Liver (tissue), 3 donors: ENCODE data around the gene NBPF6.
"Not testable (repeated sequence)": the region's sequence is repeated elsewhere in the genome, so short reads cannot be mapped to it uniquely, and the experiment has no call there.

Source experiments
- EGR1 ChIP-seq, 2 donors: IDR thresholded peaks; 2 replicates each; pipeline ENCODE4 v1.6.1; 2016 to 2018; ENCODE audit warnings: antibody characterized with exemption in 2 of 2, low read depth in 2 of 2
- RAD21 ChIP-seq, 2 donors: IDR thresholded peaks; 2 replicates each; pipeline ENCODE4 v1.6.1; 2016; ENCODE audit warnings: antibody characterized with exemption in 2 of 2, mild to moderate bottlenecking in 2 of 2
- TAF1 ChIP-seq: conservative IDR thresholded peaks from 2 replicates; pipeline ENCODE4 v1.6.1; 2016; ENCODE audit warnings: antibody characterized with exemption, mild to moderate bottlenecking
- TF ChIP-seq, protein P1 (sequence below): fragments of 150-350 bp; IDR thresholded peaks from 2 replicates; pipeline ENCODE4 v1.5.1; 2017; ENCODE audit warnings: improper control_type of control experiment, low read depth, low read length; ENCODE audit not compliant: missing input control
- TF ChIP-seq, protein P2 (sequence below): IDR thresholded peaks from 2 replicates; pipeline ENCODE4 v1.6.1; 2016; ENCODE audit warnings: antibody characterized with exemption
- TF ChIP-seq, protein P3 (sequence below): IDR thresholded peaks from 2 replicates; pipeline ENCODE4 v1.6.1; 2016; ENCODE audit warnings: antibody characterized with exemption, mild to moderate bottlenecking
- donor health status: healthy.
- donor health status: healthy.

DNA sequence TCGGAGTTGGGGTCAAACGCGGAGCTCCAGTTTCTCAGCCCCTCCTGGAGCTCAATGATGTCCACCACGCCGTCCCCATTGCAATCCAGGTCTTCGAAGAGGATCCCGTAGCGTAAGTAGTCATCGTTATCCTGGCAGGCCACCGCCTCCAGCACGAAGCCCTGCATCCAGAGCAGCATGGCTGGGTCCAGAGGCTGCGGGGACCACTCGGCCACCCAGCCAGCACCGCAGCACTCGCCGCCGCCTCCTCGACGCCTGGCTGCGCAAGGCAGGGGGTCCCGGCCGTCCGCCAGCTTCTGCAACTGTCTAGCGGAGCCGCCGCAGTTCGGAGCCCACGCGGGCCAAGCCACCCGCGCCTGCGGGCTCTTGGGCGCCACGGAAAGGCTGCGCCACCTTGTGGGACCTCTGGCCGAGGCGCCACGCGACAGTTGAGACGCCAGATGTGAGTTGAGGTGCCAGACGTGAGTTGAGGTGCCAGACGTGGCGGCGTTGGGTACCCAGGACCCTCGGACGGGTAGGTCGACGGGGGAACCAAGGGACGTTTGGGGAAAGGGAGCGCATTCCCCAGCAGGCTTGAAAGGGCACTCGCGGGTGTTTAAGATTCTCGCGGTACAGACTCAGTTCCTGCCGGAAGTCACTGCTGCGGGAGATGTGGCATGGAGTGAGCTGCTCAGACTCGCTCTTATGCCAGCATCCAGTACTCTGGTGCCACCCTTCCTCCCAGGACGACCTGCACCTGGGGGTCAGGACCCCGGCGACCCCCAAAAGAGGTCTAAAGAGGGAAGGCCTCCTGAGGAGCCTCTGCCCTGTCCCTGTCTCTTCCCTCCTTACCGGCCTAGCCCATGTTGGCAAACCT lies 28.9 kb upstream of the NBPF6 start:
- TF ChIP-seq, protein P1, sequence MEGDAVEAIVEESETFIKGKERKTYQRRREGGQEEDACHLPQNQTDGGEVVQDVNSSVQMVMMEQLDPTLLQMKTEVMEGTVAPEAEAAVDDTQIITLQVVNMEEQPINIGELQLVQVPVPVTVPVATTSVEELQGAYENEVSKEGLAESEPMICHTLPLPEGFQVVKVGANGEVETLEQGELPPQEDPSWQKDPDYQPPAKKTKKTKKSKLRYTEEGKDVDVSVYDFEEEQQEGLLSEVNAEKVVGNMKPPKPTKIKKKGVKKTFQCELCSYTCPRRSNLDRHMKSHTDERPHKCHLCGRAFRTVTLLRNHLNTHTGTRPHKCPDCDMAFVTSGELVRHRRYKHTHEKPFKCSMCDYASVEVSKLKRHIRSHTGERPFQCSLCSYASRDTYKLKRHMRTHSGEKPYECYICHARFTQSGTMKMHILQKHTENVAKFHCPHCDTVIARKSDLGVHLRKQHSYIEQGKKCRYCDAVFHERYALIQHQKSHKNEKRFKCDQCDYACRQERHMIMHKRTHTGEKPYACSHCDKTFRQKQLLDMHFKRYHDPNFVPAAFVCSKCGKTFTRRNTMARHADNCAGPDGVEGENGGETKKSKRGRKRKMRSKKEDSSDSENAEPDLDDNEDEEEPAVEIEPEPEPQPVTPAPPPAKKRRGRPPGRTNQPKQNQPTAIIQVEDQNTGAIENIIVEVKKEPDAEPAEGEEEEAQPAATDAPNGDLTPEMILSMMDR: not testable (repeated sequence)
- not testable (repeated sequence) for TF ChIP-seq EGR1 (IDR thresholded peaks at IDR 0.05; ENCODE audit: low read depth in 2 of 2); TAF1; RAD21 (IDR thresholded peaks at IDR 0.05)
- TF ChIP-seq, protein P2, sequence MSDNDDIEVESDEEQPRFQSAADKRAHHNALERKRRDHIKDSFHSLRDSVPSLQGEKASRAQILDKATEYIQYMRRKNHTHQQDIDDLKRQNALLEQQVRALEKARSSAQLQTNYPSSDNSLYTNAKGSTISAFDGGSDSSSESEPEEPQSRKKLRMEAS: not testable (repeated sequence)
- TF ChIP-seq, protein P3, sequence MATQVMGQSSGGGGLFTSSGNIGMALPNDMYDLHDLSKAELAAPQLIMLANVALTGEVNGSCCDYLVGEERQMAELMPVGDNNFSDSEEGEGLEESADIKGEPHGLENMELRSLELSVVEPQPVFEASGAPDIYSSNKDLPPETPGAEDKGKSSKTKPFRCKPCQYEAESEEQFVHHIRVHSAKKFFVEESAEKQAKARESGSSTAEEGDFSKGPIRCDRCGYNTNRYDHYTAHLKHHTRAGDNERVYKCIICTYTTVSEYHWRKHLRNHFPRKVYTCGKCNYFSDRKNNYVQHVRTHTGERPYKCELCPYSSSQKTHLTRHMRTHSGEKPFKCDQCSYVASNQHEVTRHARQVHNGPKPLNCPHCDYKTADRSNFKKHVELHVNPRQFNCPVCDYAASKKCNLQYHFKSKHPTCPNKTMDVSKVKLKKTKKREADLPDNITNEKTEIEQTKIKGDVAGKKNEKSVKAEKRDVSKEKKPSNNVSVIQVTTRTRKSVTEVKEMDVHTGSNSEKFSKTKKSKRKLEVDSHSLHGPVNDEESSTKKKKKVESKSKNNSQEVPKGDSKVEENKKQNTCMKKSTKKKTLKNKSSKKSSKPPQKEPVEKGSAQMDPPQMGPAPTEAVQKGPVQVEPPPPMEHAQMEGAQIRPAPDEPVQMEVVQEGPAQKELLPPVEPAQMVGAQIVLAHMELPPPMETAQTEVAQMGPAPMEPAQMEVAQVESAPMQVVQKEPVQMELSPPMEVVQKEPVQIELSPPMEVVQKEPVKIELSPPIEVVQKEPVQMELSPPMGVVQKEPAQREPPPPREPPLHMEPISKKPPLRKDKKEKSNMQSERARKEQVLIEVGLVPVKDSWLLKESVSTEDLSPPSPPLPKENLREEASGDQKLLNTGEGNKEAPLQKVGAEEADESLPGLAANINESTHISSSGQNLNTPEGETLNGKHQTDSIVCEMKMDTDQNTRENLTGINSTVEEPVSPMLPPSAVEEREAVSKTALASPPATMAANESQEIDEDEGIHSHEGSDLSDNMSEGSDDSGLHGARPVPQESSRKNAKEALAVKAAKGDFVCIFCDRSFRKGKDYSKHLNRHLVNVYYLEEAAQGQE: not testable (repeated sequence)
